PC-3 (cell line): Measurements from ENCODE around the gene TUBA3E.
"Not testable (repeated sequence)": the region's sequence is repeated elsewhere in the genome, so short reads cannot be mapped to it uniquely, and the experiment has no call there.

Source experiments
- CTCF ChIP-seq: fragments of 300-600 bp; sonication (generic); conservative IDR thresholded peaks from 2 replicates; pipeline ENCODE4 v1.5.1; 2017; ENCODE audit warnings: antibody characterized with exemption, low read depth, mild to moderate bottlenecking, low read length
- EZH2phosphoT487 ChIP-seq: fragments of 300-600 bp; sonication (generic); IDR thresholded peaks from 2 replicates; pipeline ENCODE4 v1.6.1; 2018; ENCODE audit warnings: mild to moderate bottlenecking, antibody characterized with exemption, low read length, borderline replicate concordance

GRCh38 chr2:130191319-130191718, 6.9 kb downstream of the TUBA3E start:
- TF ChIP-seq CTCF, EZH2phosphoT487: not testable (repeated sequence)
